ENCODE results near the gene HAO2. TPM values are rescaled to one million over a fixed set of nuclear protein-coding genes. Genes with fewer than 3 reads are reported as not detected.

Gene HAO2
- total and polyA plus RNA-seq, 10 donors, result 0.10 to 0.25 (median 0.12) TPM; not detected in 7

- Histone ChIP-seq H3K4me3 (no peak overlapping the region), H3K36me3 (no peaks in the 10 kb centered on the region), H3K27me3 (replicated peaks in 1 of 7) (peaks cover 0 to 9% (median 0%) of the 10 kb centered on the region in 7 donors), H3K4me1 (no peaks in the 10 kb centered on the region), H3K9me3 (no peaks in the 10 kb centered on the region), H3K27ac (no peak overlapping the region)
- TF ChIP-seq POLR2A (IDR thresholded peaks at IDR 0.05) (no peak), POLR2AphosphoS5 (IDR thresholded peaks at IDR 0.05) (no peak), CTCF (IDR thresholded peaks at IDR 0.05 in 8 of 11, conservative IDR thresholded peaks at IDR 0.05 in 3 of 11) (no peak)
- no peak for DNase-seq
- intact Hi-C loops (cut with DNase I; ENCODE audit: low total_unique reads), result no loop called here
- WGBS, 5 donors, result 91 to 99% (median 92%) methylated on average over 2 of the region's 2 CpGs
These were observed 60.4 kb downstream of the HAO2 start for GRCh38 chr1:119428991-119429390.

- H3K27ac ChIP-seq, result no peak overlapping the region
- peaks cover 0 to 9% (median 0%) of the 10 kb centered on the region in 7 donors for H3K27me3 ChIP-seq (replicated peaks in 1 of 7)
- intact Hi-C loops (cut with DNase I; ENCODE audit: low total_unique reads), result no loop called here
- no peaks in the 10 kb centered on the region for H3K36me3 ChIP-seq
- no peaks in the 10 kb centered on the region for H3K9me3 ChIP-seq
- H3K4me3 ChIP-seq, result no peak overlapping the region
- H3K4me1 ChIP-seq, result no peaks in the 10 kb centered on the region
- no peak for TF ChIP-seq POLR2AphosphoS5 (IDR thresholded peaks at IDR 0.05)
- no peak for TF ChIP-seq CTCF (IDR thresholded peaks at IDR 0.05 in 8 of 11, conservative IDR thresholded peaks at IDR 0.05 in 3 of 11)
- no peak for TF ChIP-seq POLR2A (IDR thresholded peaks at IDR 0.05)
- WGBS, 5 donors, result 56 to 73% (median 61%) methylated on average over 4 of the region's 4 CpGs
- no peak for DNase-seq
These were observed 61.1 kb downstream of the HAO2 start for GRCh38 chr1:119429687-119430086.

- Histone ChIP-seq H3K27me3 (replicated peaks in 1 of 7) (peaks cover 0 to 9% (median 0%) of the 10 kb centered on the region in 7 donors), H3K4me1 (no peaks in the 10 kb centered on the region), H3K36me3 (no peaks in the 10 kb centered on the region), H3K4me3 (no peak overlapping the region), H3K9me3 (no peaks in the 10 kb centered on the region), H3K27ac (no peak overlapping the region)
- DNase-seq, result no peak
- TF ChIP-seq CTCF (IDR thresholded peaks at IDR 0.05 in 8 of 11, conservative IDR thresholded peaks at IDR 0.05 in 3 of 11), result no peak
- TF ChIP-seq POLR2A (IDR thresholded peaks at IDR 0.05), result no peak
- no peak for TF ChIP-seq POLR2AphosphoS5 (IDR thresholded peaks at IDR 0.05)
- WGBS, 5 donors, result 78 to 90% (median 87%) methylated on average over 2 of the region's 2 CpGs
- intact Hi-C loops (cut with DNase I; ENCODE audit: low total_unique reads), result no loop called here
These were observed 61.9 kb downstream of the HAO2 start for GRCh38 chr1:119430486-119430885.

- intact Hi-C loops (cut with DNase I; ENCODE audit: low total_unique reads), result no loop called here
- Histone ChIP-seq H3K4me1 (no peaks in the 10 kb centered on the region), H3K27ac (no peak overlapping the region), H3K9me3 (no peaks in the 10 kb centered on the region), H3K36me3 (no peaks in the 10 kb centered on the region), H3K27me3 (replicated peaks in 1 of 7) (peaks cover 0 to 9% (median 0%) of the 10 kb centered on the region in 7 donors), H3K4me3 (no peak overlapping the region)
- WGBS, 5 donors, result 62 to 76% (median 71%) methylated on average over 2 to 3 of the region's 3 CpGs
- TF ChIP-seq POLR2A (IDR thresholded peaks at IDR 0.05) (no peak), CTCF (IDR thresholded peaks at IDR 0.05 in 8 of 11, conservative IDR thresholded peaks at IDR 0.05 in 3 of 11) (no peak), POLR2AphosphoS5 (IDR thresholded peaks at IDR 0.05) (no peak)
- DNase-seq, result no peak
These were observed 63.3 kb downstream of the HAO2 start for GRCh38 chr1:119431836-119432235.
